ENCODE measurements around the gene BLOC1S1. TPM values are rescaled to one million over a fixed set of nuclear protein-coding genes. Genes with fewer than 3 reads are reported as not detected.

The BLOC1S1 gene
- total RNA-seq, 4 donors from 2014 or later, result 193 to 251 (median 239) TPM

DNA sequence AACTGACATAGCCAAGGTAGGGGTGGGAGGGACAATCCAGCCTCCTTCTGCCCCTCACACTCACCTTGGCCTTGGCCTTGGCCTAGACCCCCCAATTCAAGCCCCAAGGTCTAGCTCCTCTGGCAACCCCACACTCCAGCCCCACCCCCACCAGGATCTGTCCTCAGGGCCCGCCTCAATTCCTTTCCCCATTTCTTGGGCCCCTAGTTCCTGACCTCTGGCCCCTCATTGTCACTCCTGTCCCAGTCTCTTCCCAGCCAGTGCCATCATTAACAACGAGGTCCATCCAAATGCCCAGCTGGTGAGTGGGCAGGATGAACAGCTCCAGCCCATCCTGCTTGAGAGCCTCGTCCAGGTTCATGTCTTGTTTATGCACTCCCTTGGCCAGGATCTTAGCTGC, 20.2 kb downstream of the BLOC1S1 start:
- TF ChIP-seq, protein P1, sequence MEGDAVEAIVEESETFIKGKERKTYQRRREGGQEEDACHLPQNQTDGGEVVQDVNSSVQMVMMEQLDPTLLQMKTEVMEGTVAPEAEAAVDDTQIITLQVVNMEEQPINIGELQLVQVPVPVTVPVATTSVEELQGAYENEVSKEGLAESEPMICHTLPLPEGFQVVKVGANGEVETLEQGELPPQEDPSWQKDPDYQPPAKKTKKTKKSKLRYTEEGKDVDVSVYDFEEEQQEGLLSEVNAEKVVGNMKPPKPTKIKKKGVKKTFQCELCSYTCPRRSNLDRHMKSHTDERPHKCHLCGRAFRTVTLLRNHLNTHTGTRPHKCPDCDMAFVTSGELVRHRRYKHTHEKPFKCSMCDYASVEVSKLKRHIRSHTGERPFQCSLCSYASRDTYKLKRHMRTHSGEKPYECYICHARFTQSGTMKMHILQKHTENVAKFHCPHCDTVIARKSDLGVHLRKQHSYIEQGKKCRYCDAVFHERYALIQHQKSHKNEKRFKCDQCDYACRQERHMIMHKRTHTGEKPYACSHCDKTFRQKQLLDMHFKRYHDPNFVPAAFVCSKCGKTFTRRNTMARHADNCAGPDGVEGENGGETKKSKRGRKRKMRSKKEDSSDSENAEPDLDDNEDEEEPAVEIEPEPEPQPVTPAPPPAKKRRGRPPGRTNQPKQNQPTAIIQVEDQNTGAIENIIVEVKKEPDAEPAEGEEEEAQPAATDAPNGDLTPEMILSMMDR (IDR thresholded peaks at IDR 0.05; ENCODE audit: low read depth), result no peak

DNA sequence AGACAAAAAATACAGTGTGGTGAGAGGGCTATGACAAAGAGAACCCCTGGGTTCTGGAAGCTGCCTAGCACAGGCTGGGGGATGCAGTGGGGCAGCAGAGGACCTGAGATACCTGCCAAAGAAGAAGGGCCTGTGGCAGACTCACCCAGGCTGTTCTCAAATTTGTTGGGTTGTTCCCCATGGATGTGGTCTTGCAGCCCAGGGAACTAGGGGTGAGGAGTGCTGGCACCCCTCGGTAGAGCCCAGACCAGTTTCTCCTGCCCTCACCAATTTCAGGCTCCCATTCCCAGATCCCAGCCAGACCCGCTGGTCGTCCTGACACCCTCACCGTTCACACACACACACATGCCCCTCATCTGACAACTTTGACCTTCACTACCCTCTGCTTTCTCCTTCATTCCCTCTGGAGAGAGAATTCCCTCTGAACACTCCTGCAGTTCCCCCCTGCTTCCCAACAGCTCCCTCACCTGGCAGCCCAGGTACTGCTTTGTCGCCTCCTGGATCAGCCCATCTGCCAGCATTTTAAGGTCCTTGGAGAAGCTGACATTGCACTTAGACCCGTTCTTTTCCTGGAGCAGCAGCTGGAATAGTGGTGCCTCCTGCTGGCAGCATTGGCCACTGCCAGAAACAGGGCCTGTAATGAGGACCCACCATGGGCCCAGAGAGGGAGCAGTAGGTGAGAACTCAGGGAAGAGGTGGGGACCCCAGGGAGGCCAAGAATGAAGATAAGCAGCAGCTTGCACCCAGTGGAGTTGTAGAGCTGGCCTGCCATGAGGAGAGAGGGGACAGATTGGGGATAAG, 21.1 kb downstream of the BLOC1S1 start:
- TF ChIP-seq, protein P1 (IDR thresholded peaks at IDR 0.05; ENCODE audit: low read depth), result no peak

DNA sequence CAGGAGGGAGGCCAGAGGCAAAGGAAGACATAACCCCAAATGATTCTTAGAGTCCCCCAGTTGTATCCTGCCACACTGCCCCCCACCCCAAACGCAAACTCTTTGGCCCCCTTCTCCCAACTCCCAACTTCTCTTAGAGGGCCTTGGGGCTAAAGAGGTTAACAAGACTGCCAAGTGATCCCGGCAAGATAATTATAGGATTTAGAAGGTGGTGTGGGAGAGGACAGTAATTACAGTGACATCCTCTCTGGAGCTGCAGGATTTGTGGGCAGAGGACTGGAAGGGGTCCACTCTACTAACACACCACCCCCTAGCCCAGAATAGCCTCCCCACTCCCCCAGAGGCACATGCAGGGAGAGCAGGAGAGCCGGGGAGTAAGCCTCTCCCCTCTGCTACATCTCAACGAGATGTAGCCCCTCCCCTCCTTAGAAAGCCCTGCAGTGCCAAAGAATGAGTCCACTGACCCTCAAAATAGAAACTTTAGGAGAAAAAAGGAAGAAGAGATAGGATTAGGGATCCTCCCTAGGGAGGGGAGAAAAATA, 21.8 kb downstream of the BLOC1S1 start:
- TF ChIP-seq, protein P1 (IDR thresholded peaks at IDR 0.05; ENCODE audit: low read depth), result no peak

DNA sequence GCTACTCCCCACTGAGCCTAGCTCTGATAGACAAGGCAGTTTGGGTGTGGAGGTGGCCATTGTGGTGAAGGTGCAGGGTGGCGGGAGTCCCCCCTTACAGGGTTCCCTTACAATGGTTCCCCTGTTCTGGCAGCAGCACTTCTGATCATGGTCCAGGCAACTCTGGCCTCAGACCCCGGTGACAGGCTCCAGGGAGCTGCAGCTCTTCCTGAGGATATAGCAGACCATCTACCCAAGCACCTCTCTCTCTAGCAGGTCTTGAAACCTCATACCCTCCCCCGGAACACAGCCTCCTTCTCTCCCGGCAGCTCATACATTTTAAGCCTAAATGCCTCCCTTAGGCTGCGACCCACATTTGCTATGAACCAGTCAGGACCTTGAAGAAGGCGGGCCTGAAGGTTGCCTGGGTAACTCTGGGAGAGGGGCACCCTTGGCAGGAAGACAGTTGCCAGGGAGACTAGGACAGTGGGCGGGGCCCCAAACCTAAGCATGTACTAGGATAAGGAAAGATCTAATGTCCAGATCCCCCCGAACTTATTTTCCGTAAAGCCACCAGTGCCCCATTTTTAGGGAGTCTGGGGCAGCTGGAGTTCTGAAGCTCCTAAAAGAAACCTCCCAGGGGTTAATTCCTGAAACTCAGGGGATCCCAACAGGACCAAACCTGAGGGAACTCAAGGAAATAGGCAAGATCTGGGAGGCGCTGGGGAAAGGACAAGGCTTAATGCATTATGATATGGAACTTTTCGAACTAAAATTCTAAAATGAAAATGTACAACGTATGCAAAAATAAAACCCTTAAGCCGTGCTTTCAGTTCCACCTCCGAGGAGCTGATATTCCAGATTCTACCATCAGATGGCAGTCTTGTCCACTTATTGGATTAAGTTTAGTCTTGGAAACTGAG, 22.5 kb downstream of the BLOC1S1 start:
- TF ChIP-seq, protein P1 (IDR thresholded peaks at IDR 0.05; ENCODE audit: low read depth), result no peak

DNA sequence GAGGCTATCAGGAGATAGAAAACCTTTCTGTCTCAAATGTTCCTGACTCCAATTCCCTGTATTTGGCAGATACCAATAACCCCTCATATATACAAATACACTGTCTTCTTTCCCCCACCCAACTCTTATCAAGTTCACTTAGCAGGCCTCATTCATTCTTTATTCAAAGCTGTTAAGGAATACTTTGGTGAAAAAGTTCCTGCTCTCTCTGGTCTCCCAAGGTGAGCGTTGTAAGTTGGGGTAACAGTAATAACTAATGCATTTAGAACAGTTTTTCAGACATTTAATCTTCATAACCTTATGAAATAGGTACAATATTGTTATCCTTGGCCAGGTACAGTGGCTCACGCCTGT, 23.2 kb downstream of the BLOC1S1 start:
- TF ChIP-seq, protein P1 (IDR thresholded peaks at IDR 0.05; ENCODE audit: low read depth), result no peak

DNA sequence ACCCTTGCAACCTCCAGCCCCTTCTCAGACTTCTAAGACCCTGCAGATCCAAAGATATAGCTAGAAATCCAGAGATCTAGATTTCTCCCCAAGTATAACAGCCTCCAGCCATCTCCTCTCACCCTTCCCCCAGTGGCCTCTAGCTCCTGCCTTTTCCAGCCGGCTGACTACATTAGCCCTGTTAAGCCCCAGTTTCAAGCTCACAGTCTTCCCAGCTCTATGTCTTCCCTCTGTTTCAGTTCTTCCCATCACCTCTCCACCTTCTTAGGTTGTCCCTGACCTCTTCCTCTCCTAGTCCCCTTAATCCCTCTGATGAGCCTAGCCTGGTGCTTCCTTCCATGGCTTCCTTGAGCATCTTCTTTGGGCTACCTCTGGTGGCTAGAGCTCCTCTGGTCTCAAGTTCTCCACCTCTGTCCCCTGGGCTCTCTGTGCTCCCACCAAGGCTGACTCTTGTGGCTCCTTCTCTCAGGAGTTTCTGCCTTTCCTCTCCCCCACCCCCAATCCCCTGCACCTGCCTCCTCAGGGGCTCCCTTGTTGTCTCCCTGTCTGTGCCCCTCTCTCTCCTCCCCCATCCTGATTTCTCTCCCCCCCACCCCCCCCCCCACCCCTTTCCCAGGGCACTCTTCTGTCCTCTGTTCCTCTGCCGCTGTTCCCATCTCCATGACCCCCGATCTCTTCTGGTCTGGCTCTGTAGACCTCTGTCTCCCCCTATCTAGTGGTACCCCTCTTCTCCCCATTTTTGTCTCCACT, 26.3 kb downstream of the BLOC1S1 start:
- TF ChIP-seq, protein P1 (IDR thresholded peaks at IDR 0.05; ENCODE audit: low read depth), result no peak
